ENCODE data around the gene ARHGAP42.
"Not testable (repeated sequence)": the region's sequence is repeated elsewhere in the genome, so short reads cannot be mapped to it uniquely, and the experiment has no call there.

ARHGAP42 gene

DNA sequence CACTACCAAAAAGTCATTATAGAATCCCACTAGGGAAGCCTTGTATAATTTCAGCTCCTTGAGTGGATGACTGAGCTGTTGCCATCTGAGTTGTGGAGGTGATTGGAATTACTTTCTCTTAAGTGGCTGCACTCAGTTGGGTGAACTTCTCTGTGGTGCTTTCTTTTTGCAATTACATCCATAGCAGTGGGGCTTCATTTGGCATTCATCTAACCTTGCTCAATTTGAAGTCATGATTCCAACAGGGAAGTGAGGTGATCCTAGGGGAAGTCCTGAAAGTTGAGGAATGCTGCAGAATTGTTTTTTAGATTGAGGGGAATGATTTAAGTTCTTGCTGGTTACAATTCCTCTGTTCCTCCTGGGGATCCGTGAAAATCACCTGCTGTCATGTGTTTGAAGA, 39.6 kb downstream of the ARHGAP42 start:
- DNase-seq (ENCODE audit: low read depth, low spot score): no peak

DNA sequence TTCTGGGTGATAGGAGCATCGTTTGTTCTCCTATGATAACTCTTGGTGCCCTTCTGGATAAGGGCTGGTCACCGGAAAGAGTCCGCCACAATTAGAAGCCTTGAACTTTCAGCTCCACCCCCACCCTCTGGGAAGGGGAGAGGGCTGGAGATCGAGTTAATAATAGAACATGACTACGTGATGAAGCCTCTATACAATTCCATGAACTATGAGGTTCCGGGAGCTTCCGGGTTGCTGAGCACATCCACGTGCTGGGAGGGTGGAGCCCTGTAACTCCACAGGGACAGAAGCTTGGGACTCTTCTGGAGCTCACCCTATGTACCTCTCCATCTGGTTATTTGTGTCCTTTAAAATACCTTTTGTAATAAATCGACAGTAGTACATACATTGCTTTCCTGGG, 40.3 kb downstream of the ARHGAP42 start:
- DNase-seq (ENCODE audit: low read depth, low spot score): no peak

DNA sequence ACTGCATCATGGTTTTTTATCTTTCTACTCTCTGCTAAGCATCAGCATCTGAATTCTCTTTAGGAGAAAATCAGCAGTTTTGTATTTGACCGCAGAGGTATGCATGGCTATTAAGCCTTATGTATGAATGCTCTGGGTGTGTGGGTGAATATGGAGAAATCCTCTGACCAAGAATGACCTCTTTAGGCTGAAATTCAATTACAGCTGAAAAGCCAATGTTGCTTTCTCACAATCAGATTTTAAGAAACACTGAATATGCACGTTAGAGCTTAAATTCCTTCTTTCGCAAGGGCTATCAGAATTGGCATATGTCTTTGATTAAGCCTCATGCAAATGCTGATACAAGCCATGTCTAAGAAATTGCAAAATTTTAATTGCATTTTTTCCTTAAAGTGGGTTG, 43.2 kb downstream of the ARHGAP42 start:
- no peak for DNase-seq (ENCODE audit: low read depth, low spot score)

DNA sequence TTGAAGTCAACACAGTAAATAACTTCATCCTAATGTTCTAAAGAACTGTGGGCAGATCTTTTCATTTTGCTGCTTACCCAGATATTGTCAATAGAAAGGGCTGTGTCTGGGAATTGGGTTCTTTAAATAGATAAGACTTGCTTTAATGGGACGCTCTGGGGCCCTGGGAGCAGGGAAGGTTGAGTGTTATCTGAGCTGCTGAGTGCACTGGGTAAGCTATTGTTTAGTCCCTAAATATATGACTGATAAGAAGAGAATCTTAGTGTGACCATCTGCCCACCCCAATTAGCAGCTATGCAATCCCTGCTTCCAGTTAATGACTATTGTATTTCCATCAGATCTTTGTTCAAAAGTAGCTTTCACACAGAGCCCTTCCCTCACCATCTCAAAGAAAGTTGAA, 44.4 kb downstream of the ARHGAP42 start:
- DNase-seq (ENCODE audit: low read depth, low spot score): no peak

DNA sequence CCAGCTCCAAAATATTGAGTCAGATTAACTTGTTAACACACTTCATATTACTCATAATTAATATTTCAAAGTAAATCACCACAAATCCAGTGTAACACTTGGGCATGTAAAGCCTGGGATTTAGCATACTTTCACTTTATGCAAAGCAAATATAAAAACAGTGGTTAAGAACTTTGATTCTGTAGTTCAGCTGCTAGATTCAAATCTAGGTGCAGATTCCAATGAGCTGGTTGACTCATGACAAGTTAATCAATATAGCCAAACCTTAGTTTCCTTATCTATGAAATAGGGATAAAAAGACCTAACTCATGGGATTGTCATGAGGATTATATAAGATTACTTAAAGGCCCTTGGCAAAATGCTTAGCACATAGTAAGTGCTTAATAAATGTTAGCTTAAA, 45.9 kb downstream of the ARHGAP42 start:
- DNase-seq (ENCODE audit: low read depth, low spot score): no peak

DNA sequence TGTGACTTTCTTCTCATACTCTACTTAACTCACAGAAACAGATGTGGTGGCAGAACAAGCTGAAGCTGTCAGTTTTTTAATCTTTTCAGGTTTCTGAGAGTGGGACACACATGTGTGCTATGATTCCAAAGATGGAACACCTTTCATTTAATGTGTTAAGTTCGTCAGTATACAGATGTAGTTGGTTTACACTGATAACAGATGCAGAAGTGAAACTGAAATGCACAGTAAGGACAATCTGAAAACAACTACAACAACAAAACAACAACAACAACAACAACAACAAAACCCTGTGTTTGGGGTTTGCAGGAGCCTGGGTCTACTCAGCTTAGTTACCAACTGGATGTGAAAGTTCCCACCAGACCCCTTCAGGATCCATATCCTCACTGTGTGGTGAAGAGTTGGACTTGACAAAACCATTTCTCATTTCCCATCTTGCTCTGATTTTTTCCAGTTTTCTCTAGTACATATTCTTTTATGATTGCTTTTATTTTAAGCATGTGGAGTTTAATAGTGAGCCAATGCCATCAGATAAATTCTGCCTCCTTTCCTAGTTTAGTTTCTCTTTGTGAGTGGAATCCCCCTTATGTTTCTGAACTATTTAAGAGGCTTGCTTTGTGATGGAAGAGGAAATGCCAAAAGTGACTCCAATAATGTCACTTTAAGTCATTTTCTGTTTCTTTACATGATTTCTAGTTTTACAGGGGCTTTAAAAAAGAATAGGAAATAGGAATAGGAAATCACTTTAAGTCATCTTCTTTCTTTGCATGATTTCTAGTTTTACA, 47.8 kb downstream of the ARHGAP42 start:
- DNase-seq (ENCODE audit: low read depth, low spot score): no peak

DNA sequence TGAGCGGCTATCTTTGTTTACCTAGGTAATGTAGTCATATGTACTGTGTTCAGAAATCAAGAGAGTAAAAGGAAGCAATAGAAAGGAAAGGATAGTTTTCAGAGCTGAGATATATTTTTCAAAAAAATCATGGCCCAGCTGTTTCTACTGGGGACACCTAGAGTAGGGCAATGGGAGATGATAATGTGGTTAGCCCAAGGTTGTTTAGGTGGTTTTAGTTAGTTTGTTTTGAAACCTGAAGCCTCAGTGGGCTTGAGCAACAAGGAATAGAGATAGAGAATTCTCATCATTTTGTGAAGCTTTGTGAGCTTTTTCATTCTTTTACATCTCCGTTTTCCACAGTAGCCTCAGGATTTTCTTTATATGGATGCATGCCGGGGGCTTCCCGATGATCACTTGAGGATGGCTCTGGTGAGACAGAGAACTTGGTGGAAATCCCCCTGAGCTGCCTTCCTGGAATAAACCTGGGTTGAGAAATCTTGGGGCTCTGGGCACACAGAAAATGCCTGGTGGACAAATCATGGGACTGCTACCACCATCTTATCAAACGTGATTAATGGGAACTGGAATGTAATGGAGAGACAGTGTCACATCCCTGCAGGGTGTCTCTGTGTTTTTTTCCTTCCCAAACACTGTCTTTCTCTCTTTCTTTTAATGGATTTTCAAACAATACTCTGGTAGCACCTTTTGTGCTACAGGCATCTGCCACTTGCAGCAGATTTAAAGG, 49.0 kb downstream of the ARHGAP42 start:
- DNase-seq (ENCODE audit: low read depth, low spot score): peak; percentile 33

DNA sequence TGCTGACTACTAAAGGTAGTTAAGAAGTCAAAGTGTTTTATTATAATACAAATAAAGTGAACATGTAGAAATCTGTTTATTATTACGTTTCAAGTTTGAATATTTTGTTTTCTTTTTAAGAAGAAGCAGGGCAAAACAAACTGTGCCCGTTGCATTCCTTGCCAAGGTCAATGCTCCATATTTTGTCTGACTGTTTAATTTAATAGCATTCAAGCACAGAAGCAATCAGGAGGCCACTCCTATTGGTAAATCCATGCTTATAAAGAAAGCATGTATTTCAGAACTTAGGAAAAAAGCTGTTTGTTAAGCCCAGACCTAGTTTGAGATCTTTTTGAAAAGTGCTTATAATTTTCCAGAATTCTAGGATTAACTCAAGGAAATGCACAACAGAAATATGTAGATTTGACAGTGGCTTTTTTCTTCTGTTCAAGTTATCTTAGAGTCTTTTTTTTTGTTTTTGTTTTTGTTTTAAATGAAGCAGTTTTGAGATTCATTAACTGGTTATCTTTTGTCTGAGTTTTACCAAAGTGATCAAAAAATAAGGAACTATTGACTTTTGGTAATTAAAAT, 51.7 kb downstream of the ARHGAP42 start:
- DNase-seq (ENCODE audit: low read depth, low spot score): no peak

DNA sequence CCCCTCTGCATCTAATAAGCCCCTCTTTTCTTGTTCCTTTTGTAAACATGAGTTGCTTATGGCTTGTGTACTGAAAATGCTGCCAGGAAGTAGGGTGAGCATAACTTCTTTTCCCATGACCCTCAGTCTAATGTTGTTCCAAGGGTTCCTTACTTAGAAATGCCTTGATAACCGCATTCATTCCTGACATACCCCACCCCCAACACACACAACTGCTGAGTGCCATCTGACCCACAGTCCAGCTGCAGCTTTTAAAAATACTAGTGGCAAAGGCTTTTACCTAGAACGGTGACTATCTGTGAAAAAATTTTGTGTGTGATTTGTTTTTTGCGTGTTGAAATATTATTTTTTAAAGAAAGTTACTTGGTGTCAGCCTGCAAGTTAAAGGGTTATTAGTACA, 52.6 kb downstream of the ARHGAP42 start:
- DNase-seq (ENCODE audit: low read depth, low spot score): peak; percentile 94

DNA sequence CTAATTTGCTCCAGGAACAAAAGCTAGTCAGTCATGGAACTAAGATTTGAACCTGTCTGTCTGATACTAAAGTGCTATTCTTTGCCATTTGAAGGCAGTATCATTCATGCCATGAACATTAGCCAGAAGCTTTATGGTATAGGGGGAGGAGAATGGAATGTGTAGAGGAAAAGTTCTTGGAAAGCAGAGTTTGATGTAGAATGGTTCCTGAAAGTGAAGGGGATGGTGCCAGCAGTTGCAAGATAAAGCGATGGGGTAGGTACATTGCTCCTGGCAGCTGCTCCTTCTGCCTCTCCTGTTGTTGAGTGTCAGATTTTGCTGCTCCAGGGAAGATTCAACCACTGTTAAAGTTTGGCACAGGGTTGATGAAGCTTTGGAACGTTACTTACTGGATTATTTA, 53.4 kb downstream of the ARHGAP42 start:
- DNase-seq (ENCODE audit: low read depth, low spot score): peak; percentile 52

DNA sequence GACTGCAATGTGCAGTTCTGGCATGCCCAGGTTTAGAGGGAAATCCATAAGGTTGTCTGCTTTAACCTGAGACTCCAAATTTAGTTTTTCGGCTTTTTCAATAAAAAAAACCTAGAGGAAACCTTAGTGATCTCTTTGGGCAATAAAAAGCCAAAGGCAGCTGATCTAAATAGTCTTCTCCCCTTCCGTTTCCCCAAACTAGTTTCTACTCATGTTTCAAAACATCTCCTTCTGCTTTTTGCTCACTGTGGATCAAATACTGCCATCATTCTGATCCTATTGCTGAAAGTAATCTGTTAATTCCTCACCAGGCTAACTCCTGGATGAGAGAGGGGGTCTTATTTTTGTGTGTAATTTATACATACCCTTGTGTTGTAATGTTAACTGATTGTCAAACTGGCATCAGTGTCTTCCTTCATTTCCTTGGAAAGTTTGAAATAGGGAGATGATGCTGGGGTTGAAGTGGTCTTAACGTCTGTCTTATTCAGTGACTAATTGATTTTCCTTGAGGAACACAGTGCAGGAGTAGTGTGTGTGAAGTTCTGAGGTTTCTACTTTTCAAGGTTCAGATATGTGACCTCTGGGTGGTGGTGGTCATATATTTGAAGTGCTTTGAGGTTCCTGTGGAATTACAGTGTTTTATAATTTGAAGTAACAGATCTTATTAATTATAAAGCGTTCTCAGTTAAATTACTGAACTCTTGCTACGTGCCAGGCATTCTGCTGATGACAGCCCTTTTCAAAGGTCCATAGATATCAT, 55.0 kb downstream of the ARHGAP42 start:
- no peak for DNase-seq (ENCODE audit: low read depth, low spot score)

DNA sequence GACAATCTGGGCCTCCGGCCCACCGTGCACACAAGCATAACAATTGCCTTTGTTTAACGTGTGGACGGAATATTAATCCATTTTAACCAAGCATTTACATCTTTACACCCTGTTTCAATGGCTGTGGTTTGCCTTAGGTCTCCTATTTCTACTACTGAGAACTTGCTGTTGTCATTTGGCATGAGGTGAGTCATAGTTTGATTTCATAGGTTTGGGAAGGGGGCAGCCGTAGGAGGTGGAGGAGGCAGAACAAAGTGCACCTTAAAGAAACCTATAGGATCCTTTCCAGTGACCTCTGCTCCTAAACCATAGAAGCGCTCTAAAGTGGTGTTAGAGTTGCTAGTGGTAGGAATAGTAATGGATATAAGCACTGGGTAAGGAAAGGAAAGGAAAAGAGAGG, 59.4 kb downstream of the ARHGAP42 start:
- DNase-seq (ENCODE audit: low read depth, low spot score): no peak

DNA sequence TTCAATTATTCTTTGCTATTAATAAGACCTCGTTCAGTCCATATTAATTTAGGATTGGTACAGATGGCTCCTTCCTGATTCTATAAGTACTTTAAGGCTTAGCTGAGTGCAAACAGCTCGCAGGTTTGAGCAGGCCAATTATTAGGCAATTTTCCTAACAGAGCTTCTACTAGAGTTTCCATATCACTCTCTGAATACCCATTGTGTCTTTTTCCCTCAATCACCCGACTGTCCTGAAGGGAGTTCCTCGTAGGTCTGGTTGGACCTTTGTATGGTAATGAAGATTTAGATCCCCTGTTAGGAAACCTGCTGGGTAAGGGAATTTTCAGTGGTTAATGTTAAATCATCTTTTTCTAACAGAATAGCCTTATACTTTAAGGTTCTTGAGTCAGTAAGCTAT, 61.1 kb downstream of the ARHGAP42 start:
- DNase-seq (ENCODE audit: low read depth, low spot score): no peak

DNA sequence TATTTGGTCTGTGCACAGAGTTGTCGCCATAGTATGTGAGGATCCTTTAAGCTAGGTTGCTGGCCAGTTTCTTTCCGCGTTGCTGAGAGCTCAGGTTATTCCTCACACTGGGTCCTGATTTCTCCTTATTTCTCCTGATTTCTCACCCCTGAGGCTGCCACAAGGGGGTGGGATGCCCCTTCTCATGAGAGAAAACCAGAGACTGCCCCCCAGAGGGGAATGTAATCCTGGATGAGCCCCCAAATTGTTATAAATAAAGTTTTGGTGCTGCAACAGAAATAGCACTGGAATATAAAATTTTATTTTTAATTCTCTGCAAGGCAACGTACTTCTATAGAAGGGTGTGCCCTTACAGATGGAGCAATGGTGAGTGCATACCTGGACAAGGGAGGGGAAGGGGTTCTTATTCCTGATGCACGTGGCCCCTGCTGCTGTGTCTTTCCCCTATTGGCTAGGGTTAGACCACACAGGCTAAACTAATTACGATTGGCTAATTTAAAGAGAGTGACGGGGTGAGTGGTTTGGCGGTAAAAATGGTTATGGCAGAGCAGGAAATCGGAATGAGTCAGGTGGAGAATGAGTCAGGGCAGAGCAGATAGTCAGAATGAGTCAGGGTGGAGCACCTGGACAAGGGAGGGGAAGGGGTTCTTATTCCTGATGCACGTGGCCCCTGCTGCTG, 62.9 kb downstream of the ARHGAP42 start:
- not testable (repeated sequence) for DNase-seq (ENCODE audit: low read depth, low spot score)

DNA sequence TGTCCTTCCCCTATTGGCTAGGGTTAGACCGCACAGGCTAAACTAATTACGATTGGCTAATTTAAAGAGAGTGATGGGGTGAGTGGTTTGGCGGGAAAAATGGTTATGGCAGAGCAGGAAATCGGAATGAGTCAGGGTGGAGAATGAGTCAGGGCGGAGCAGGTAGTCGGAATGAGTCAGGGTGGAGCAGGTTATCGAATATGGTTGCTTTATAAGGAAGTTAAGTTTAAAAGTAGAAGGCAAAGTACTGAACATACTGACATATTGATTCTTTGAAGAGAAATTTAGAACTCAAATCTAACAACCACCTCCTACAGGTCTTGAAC, 63.4 kb downstream of the ARHGAP42 start:
- not testable (repeated sequence) for DNase-seq (ENCODE audit: low read depth, low spot score)

DNA sequence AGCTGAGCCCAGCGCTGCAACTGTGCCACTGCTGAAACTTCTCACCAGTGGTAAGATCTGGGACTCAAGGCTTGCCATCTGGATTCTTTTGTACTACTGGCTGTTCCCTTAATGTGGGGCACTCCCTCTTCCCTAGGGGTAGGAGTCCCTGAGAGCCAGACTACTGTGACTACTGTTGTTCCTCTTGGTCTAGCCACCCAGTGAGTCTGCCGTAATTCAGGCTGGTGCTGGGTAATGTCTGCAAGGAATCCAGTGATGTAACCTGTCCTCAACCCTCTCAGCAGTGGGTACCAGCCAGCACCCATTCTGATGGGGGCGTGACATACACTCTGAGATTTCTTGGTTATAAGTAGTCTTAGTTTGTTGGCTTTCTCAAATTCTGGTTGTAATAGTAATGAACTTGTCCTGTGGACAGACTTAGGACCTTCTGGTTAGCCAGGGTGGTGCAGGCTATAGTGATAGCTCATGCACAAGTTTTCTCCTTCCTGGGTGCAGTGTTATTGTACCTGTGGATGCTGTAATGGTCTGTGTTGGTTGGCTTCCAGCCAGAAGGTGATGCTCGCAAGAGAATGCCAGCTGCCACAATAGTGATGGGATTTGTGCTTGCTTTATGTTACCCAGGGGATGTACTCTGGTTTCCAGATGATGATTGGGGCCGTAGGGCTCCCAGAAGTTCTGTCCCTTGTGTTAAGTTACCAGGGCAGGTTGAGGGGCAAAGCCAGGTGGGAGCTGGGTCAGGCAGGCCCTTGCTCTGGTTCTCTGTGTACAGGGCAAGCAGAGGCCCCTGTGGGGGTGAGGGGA, 65.5 kb downstream of the ARHGAP42 start:
- no peak for DNase-seq (ENCODE audit: low read depth, low spot score)

DNA sequence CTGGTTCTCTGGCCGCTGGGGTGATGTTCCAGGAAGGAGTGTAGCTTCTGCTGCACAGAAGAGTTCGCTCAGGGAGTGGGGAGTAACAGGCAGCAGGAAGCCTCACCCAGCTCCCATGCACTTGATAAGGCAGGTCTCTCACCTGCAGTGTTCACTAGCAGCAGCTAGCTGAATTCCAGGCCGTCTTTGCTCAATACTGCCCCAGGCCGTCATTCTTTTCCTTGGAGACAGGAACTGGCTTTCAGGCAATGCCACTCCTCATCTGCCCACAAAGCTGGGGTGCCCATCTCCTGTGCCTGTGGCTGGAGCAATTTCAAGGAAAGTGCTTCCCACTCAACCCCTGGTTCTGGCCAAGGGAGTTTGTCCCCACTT, 66.1 kb downstream of the ARHGAP42 start:
- no peak for DNase-seq (ENCODE audit: low read depth, low spot score)

DNA sequence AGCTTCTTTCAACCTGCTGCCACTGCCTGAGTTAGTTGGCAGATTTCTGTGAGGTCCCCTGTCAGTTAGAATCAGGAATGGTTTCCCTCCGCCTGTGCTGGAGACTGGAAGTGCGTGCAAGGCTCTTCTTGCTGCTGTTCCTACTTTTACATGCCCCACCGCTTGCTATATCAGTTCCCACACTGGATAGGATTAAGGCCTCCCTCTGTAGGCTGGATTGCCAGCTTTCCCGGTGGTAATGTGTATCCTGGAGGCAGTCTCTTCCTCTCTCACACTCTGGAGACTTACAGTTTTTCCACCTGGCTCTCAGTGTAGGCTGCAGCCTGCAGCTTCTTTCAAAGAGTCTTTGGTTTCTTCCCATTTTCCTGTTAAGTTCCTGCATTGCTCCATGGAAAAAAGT, 66.5 kb downstream of the ARHGAP42 start:
- no peak for DNase-seq (ENCODE audit: low read depth, low spot score)

DNA sequence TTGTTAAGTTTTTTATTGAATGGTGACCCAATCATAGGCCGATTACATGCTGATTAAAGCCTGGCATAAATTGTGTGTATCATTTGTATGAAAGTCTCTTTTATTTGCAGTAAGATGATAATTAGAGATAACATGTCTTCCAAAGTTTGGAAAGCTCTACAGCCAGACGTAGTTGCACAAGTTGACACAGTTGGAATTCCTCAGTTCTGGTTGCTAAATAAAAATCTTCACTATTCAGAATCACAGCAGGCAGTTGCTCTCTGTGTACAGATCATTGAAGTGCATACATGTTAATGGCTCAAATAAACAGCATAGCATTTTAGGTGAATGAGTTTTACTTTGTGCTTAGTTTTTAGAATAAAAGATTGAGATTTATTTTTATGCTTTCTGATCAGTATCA, 69.5 kb downstream of the ARHGAP42 start:
- DNase-seq (ENCODE audit: low read depth, low spot score): no peak

DNA sequence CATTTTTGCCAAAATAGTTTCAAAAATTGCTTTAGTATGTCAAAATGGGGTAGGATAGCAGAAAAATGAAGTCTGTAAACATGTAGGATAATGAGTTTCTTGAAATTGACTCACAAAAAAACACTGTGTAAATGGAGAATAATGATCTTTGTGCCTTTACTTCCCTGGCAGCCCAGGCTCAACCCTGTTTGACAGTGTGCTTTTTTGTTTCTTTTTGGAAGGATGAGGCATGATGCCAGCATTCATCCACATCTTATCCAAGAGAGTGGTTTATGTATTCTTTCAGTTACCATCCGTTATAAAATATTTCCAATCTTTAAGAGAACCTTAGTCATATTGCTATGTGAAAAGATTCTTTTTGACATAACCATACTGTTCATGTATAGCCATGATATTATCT, 70.6 kb downstream of the ARHGAP42 start:
- DNase-seq (ENCODE audit: low read depth, low spot score): no peak

DNA sequence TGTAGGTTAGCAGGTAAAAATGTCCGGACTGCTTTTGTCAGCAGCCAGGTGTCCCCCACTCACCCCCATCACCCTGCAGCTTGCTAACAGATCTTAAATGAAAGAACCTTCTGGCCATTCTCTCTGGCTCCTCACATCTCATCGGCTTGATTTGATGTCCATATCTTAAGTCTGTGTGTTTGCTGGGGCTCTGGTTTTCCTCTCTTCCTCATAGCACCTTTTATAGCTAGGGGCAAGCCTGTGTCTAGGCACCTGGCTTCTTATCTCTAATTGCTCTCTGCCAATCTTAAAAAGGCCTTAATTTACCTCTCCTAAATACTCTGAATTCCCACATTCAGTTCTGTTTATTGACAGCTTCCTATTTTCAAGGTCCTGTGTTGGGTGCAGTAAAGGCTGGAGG, 72.0 kb downstream of the ARHGAP42 start:
- no peak for DNase-seq (ENCODE audit: low read depth, low spot score)

Measured in astrocyte of the hippocampus (primary cell).